Suprapubic skin (tissue), 4 donors: Measurements from ENCODE around the gene PRMT3. TPM values are rescaled to one million over a fixed set of nuclear protein-coding genes. Genes with fewer than 3 reads are reported as not detected.

Source experiments
- DNase-seq, 2 donors: peaks; one replicate each; pipeline ENCODE4 v3.0.0-alpha.2; 2019; ENCODE audit warnings: low spot score in 2 of 2
- H3K27ac ChIP-seq: fragments of 200-600 bp; sonication (generic); one replicate; pipeline ENCODE4 v1.5.1; 2019
- H3K27me3 ChIP-seq: fragments of 200-600 bp; sonication (generic); one replicate; pipeline ENCODE4 v1.5.1; 2019
- H3K36me3 ChIP-seq: fragments of 200-600 bp; sonication (generic); one replicate; pipeline ENCODE4 v1.5.1; 2019
- H3K4me1 ChIP-seq: fragments of 200-600 bp; sonication (generic); one replicate; pipeline ENCODE4 v1.5.1; 2019
- H3K4me3 ChIP-seq: fragments of 200-600 bp; sonication (generic); one replicate; pipeline ENCODE4 v1.5.1; 2019; ENCODE audit warnings: mild to moderate bottlenecking
- H3K9me3 ChIP-seq: fragments of 200-600 bp; sonication (generic); one replicate; pipeline ENCODE4 v1.5.1; 2019
- EP300 ChIP-seq: sonication (generic); formaldehyde crosslinking; IDR thresholded peaks from one replicate; pipeline ENCODE4 v1.6.1; 2017; ENCODE audit warnings: antibody characterized with exemption
- POLR2A ChIP-seq, 2 donors: fragments of 450-650 bp; IDR thresholded peaks; one replicate each; pipeline ENCODE4 v1.6.1; 2017; ENCODE audit warnings: antibody characterized with exemption in 2 of 2, mild to moderate bottlenecking in 2 of 2, moderate library complexity in 2 of 2
- POLR2AphosphoS5 ChIP-seq, 3 donors: sonication (generic); formaldehyde crosslinking; IDR thresholded peaks; one replicate each; pipeline ENCODE4 v1.6.1; 2017; ENCODE audit warnings: antibody characterized with exemption in 3 of 3
- WGBS: methylation state at CpG from one replicate; pipeline ENCODE4 v1.1.5; 2018; 5-methylcytosine and 5-hydroxymethylcytosine counted together
- total RNA-seq, 4 donors: library from RNA; depleted of rRNA; stranded (reverse); fragments of >200 nt; gene quantifications; one replicate each; pipeline ENCODE4 v1.1.0, GENCODE V29; 2016
- TF ChIP-seq, protein P1 (sequence below), 2 donors: fragments of 200-600 bp in 1 of 2; fragments of 450-650 bp in 1 of 2; sonication (generic) in 1 of 2; IDR thresholded peaks; one replicate each; pipeline ENCODE4 v1.5.1; 2016 to 2019; ENCODE audit warnings: antibody characterized with exemption in 2 of 2, mild to moderate bottlenecking in 1 of 2, moderate library complexity in 1 of 2

PRMT3 gene
- total RNA-seq, 4 donors from 2014 or later = 13.3 to 19.7 (median 15.5) TPM

DNA sequence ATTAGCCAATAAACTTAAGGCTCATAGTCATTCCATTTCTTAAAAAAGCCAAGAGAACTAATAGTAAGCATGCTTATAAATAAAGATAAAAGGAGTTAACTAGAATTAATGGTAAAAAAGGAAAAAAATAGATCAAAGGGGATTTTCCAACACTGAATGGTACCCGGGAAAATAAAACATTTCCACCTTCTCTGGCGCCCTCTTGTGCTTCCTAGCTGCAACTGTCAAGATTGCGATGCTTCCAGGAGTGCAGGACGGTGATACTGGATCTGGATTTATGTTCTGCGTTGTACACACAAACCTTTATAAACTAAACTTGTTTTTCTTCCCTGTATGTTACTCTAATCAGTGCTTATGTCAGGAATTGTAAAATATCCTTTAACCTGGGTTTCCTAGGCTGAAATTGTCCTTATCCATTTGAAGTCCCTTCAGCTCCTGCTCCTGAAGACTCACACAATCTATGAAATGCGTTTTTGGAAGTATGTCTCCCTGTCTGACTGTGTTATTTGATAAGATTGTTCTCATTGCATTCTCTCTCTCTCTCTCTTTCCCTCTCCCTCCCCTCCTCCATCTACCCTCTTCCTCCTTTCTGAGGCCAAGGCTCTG is 33.6 kb upstream of the PRMT3 start:
- H3K27me3 ChIP-seq = no peaks in the 10 kb centered on the region
- H3K4me1 ChIP-seq = no peaks in the 10 kb centered on the region
- no peaks in the 10 kb centered on the region for H3K36me3 ChIP-seq
- H3K9me3 ChIP-seq = no peaks in the 10 kb centered on the region
- 8% methylated on average over 6 of the region's 6 CpGs for WGBS
- TF ChIP-seq, protein P1, sequence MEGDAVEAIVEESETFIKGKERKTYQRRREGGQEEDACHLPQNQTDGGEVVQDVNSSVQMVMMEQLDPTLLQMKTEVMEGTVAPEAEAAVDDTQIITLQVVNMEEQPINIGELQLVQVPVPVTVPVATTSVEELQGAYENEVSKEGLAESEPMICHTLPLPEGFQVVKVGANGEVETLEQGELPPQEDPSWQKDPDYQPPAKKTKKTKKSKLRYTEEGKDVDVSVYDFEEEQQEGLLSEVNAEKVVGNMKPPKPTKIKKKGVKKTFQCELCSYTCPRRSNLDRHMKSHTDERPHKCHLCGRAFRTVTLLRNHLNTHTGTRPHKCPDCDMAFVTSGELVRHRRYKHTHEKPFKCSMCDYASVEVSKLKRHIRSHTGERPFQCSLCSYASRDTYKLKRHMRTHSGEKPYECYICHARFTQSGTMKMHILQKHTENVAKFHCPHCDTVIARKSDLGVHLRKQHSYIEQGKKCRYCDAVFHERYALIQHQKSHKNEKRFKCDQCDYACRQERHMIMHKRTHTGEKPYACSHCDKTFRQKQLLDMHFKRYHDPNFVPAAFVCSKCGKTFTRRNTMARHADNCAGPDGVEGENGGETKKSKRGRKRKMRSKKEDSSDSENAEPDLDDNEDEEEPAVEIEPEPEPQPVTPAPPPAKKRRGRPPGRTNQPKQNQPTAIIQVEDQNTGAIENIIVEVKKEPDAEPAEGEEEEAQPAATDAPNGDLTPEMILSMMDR (IDR thresholded peaks at IDR 0.05) = peak; percentile 16 to 80
- TF ChIP-seq POLR2AphosphoS5 (IDR thresholded peaks at IDR 0.05) = no peak
- no peak overlapping the region for H3K4me3 ChIP-seq
- no peak overlapping the region for H3K27ac ChIP-seq
- no peak for DNase-seq

DNA sequence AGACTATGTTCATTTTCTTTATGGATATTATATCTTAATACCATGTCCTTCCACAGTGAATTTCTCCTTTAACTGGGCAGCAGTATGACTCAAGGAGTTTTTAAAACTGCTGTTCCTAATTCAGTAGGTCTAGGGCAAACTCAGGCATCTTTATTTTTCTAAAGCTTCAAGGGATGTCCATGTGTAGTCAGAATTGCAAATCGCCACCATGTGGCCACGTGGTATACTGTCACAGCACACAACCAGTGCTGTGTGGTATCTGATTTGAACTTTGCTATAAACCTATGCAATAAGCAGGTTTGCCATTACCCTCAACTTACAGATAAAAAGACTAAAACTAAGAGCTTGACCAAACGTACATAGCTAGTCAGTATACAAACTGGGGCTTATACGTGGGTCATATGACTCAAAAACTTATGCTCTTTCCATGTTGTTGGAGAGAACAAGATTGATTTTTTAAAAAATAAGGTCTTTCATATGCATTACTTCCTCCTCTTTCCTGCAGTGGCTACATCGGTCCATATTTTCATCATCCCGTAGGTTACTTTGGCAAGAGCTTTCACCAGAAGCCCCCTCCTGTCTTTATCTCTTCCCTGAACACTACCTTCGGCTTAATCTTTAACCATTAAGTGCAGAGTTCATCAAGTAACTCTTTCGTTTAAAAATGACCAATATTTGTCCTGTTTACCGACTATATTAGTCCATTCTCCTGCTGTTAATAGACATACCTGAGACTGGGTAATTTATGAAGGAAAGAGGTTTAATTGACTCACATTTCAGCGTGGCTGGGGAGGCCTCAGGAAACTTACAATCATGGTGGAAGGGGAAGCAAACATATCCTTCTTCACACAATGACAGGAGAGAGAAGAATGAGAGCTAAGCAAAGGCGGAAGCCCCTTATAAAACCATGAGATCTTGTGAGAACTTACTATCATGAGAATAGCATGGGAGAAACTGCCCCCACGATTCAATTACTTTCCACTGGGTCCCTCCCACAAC is 32.0 kb upstream of the PRMT3 start:
- Histone ChIP-seq H3K36me3 (no peaks in the 10 kb centered on the region), H3K4me3 (no peak overlapping the region), H3K4me1 (no peaks in the 10 kb centered on the region), H3K9me3 (no peaks in the 10 kb centered on the region), H3K27me3 (no peaks in the 10 kb centered on the region), H3K27ac (no peak overlapping the region)
- TF ChIP-seq EP300 (no peak), POLR2A (IDR thresholded peaks at IDR 0.05) (no peak), POLR2AphosphoS5 (IDR thresholded peaks at IDR 0.05) (no peak)
- TF ChIP-seq, protein P1 (IDR thresholded peaks at IDR 0.05) = peak in 1 of 2 donors; percentile 41
- 55% methylated on average over 12 of the region's 12 CpGs for WGBS
- no peak for DNase-seq

DNA sequence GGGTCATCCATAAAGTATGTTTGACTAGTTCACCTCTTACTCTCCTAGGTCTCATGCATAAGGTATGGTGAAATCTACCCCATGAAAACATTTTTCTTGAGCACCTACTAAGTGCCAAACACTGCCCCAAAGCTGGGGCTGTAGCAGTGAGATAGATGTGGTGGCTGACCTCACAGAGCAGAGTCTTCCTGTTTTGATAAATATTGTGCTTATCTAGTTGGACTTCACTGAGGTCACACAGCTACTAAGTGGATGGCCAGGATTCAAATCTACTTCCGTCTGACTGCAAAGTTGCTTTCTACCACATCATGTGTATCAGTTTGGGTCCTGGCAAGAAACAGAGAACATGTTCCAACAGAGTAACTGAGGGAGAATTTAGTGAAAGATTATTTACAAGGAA is 30.4 kb upstream of the PRMT3 start:
- TF ChIP-seq, protein P1 (IDR thresholded peaks at IDR 0.05) = no peak
- TF ChIP-seq POLR2AphosphoS5 (IDR thresholded peaks at IDR 0.05) (no peak), EP300 (no peak), POLR2A (IDR thresholded peaks at IDR 0.05) (no peak)
- no peaks in the 10 kb centered on the region for H3K27me3 ChIP-seq
- 32% methylated on average over 1 of the region's 1 CpG for WGBS
- no peak overlapping the region for H3K4me3 ChIP-seq
- no peaks in the 10 kb centered on the region for H3K9me3 ChIP-seq
- H3K4me1 ChIP-seq = no peaks in the 10 kb centered on the region
- no peak overlapping the region for H3K27ac ChIP-seq
- no peak for DNase-seq
- H3K36me3 ChIP-seq = no peaks in the 10 kb centered on the region

DNA sequence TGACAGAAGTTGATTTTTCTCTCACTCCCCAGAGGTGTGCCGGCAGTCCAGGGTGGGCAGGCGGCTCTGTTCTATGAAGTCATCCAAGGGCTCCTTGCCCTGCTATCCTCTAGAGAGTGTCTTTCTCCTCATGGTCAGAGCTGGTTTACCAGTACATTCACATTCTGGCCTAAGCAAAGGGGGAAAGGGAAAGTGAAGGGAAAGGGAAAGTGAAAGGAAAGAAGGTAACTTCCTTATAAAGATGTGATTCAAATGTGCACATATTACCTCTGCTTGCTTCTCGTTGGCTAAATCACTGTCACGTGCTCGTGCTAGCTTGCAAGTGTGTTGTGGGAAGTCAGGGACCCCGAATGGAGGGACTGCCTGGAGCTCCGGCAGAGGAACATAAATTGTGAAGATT is 26.9 kb upstream of the PRMT3 start:
- no peak overlapping the region for H3K27ac ChIP-seq
- no peaks in the 10 kb centered on the region for H3K27me3 ChIP-seq
- no peak overlapping the region for H3K4me3 ChIP-seq
- DNase-seq = no peak
- 68% methylated on average over 7 of the region's 7 CpGs for whole genome bisulfite sequencing
- no peaks in the 10 kb centered on the region for H3K9me3 ChIP-seq
- TF ChIP-seq, protein P1 (IDR thresholded peaks at IDR 0.05) = no peak
- TF ChIP-seq POLR2A (IDR thresholded peaks at IDR 0.05) = no peak
- no peak for TF ChIP-seq EP300
- TF ChIP-seq POLR2AphosphoS5 (IDR thresholded peaks at IDR 0.05) = no peak
- H3K4me1 ChIP-seq = peaks cover 15% of the 10 kb centered on the region
- no peaks in the 10 kb centered on the region for H3K36me3 ChIP-seq

DNA sequence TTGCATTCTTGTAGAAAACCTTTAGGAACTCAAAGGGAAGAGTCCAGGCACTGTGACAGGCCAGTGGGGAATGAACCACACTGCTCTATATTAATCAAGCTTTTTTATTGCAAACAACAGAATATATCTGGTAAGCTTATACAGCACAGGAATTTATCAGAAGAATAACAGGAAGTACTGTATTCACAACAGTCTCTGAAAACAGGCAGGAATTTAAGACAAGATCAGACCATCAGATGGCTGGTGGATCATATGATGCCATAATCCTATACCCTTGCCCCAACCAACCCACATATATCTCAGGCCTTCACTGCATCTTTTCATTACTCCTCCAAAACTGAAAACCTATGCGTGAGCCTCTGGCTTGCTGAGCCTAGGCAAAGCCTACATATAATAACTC is 25.0 kb upstream of the PRMT3 start:
- Histone ChIP-seq H3K9me3 (no peaks in the 10 kb centered on the region), H3K27ac (no peak overlapping the region), H3K4me3 (no peak overlapping the region), H3K27me3 (no peaks in the 10 kb centered on the region), H3K4me1 (peaks cover 28% of the 10 kb centered on the region), H3K36me3 (no peaks in the 10 kb centered on the region)
- DNase-seq = no peak
- TF ChIP-seq POLR2AphosphoS5 (IDR thresholded peaks at IDR 0.05) (no peak), EP300 (no peak), POLR2A (IDR thresholded peaks at IDR 0.05) (no peak)
- TF ChIP-seq, protein P1 (IDR thresholded peaks at IDR 0.05) = no peak
- WGBS = 0% methylated on average over 1 of the region's 1 CpG
